Testis (tissue), 2 donors: ENCODE data around the gene SLC17A5.

ENCODE experiments used
- CTCF ChIP-seq, 3 experiments: fragments of 450-650 bp in 2 of 3; fragments of 200-600 bp in 1 of 3; sonication (generic) in 1 of 3; IDR thresholded peaks; one replicate each; pipeline ENCODE4 v1.5.1; 2016 to 2019; ENCODE audit warnings: antibody characterized with exemption in 3 of 3, mild to moderate bottlenecking in 2 of 3, moderate library complexity in 1 of 3
- POLR2A ChIP-seq: fragments of 450-650 bp; IDR thresholded peaks from one replicate; pipeline ENCODE4 v1.6.1; 2017; ENCODE audit warnings: antibody characterized with exemption, mild to moderate bottlenecking, moderate library complexity

GRCh38 chr6:73585566-73586415 is 68.0 kb downstream of the SLC17A5 start:
- TF ChIP-seq CTCF (IDR thresholded peaks at IDR 0.05) = no peak
- TF ChIP-seq POLR2A = no peak
